HG02938 (cell line): ENCODE measurements around the gene TEX47.

Experiments
- ATAC-seq: cut with Tn5 transposase; IDR thresholded peaks from one replicate; pipeline ENCODE4 v1.9.1; 2021; ENCODE audit warnings: mild to moderate bottlenecking, moderate library complexity; ENCODE audit not compliant: unreplicated experiment

Gene TEX47

DNA sequence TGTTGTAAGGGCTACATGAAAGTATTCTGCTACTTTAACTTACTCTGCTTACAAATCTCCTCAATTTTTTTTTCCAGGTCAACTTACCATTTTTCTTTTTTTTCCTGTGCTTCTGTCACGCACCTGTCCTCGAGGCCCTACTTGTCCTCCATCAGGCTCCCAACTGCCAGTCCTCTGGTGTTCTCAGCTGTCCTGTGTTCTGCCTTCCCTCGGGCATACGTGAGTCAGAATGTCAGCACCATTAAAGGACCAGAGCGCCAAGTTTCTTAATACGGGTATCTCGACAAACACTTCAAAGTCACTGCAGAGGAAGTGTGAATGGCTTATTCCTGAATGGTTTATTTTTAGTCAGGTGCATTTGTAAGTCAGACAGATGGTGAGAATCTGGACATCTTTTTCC, at the start of gene TEX47:
TSS of gene TEX47 (minus strand) at position 185 of the 400 bp plus-strand sequence. CDS start 795 bp downstream, outside the sequence.
- ATAC-seq: no peak

DNA sequence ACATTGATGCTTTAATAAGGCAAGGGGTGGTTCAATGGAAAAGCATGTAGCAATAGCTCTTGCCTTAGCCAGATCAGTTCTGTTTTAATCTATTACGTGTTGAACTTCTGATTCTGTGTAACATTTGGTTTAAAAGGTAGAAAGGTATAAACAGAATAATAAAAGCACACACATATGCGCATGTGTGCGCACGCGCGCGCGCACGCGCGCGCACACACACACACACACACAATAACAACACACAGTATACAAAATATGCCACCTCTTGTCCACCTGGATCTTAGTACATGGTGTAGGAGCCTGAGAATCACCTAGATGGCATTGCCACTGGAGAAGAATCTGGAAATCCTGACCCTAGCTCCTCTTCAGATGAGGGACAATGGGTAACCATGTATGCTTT, 49.6 kb upstream of the TEX47 start:
- no peak for ATAC-seq

DNA sequence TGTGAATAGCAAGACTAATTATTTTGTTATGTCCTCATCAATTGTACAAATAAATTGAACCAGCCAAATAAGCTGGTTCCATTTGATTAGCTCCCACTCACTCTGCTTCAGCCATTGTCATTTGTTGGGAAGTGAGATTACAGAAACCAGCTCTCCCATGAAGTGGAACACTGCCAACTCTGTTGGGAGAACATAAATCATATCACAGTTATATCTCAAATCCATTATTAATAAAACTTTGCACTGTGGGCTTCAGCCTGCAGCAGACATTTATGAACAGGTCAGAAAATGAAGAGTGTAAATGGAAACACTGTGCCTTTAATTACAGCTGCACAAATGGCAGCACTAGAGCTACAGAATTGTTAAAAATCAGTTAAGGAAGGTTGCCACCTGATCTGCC, 46.7 kb upstream of the TEX47 start:
- no peak for ATAC-seq

DNA sequence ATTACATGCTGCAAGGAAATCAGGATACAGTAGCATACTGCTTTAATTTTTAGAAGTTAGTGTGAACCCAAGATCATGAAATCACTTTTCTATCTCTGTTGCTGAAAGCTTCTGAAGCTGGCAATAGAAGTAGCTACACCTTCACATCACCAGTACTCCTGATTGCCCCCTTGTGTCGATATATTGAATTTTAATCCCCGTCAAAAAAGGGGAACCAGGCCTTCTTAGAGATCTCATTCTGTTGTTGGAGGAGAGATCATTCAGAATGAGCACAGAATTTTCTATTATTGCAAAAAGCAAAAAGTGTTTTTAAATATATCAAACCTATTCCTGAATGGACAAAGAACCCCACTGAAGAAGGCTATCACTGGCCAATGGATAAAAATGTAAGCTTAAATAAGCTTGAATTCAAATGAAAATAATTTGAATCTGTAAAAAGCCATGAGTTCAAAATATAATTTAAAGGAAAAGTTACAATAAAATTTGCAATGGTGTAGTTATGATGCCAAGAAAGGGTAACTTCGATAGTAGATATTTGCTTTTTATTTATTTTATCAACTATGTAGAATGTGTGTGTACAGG, 39.7 kb upstream of the TEX47 start:
- peak; percentile 97 for ATAC-seq

DNA sequence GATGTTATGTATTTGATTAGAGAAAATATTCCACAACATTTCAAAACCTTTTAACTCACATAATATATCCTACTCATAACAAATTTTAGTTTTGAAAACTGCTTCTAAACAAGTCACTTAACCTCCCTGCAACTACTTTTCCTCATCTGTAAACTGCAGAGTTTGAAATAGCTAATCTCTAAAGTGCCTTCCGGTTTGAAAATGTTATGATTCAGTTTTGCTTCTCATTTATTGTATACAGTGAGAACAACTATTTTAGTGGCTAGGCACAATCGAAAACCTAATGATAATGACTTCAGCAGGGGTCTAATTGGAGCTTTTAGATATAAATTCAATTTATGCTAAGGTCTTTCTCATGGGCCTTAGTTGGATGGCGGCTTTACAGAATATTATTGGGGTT, 30.7 kb upstream of the TEX47 start:
- no peak for ATAC-seq

DNA sequence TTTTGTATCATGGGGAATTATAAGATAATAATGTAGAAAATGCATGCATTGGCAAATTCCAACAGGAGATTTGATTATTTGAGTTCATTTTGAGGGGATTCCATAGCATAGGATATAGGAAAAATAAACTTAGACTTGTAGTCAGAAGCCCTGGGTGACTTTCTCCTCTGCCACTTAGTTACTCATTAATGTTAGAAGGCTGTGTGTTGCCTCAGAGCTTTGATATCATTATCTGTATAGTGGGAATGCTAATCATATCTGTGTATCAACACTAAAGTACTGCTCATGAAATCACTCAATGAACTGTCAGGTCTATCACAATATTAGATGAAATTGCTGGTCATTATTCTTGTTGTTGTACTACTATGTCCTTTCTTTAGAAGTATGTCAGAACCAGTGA, 23.0 kb upstream of the TEX47 start:
- no peak for ATAC-seq

DNA sequence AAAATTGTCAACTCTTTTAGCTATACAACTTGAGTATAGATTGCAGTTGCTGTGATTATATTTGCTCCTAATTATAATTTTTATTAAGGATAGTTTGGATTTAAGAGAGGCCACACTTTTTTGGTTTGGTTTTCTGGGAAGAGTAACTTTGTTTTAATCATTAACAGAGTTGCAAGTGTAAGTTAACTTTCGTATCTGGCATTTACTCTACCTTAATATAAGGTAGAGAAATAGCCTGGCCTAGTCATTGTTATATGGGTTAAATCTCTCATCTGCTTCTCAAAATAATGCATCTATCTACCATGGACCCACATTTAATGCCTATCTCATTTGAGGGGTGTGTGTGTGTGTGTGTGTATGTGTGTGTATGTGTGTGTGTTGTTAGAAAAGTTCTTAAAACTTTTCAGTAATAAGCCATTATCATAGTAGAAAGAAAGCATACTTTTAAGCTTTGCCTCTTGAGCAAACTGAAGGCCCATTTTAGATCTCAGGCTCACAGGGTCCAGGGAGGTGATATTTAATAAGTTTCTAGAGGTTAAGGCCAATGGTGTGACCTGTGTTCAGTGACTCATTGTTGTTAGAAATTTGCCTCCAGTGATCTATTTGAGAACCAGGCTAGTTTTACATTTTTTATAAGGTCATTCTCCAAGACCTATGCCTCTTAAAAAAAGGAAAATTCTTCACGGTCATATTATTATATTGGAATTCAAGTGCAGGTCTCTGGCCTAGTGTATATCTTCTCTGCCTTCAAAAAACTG, 10.9 kb upstream of the TEX47 start:
- ATAC-seq: no peak

DNA sequence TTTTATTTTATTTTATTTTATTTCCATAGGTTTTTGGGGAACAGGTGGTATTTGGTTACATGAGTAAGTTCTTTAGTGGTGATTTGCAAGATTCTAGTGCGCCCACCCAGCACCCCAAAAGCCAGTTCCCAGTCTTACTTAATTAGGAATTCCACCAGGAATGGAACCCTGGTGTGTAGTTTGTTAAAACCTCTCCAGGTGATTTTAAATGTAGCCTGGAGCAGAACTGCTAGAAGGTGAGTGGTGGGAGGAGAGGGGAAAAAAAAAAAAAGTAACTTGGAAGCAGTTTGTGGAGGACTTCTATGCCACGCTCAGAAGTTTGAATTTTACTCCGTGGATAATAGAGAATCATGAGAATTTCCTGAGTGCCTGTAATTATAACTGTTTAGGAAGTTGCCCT, 5.5 kb upstream of the TEX47 start:
- ATAC-seq: no peak

DNA sequence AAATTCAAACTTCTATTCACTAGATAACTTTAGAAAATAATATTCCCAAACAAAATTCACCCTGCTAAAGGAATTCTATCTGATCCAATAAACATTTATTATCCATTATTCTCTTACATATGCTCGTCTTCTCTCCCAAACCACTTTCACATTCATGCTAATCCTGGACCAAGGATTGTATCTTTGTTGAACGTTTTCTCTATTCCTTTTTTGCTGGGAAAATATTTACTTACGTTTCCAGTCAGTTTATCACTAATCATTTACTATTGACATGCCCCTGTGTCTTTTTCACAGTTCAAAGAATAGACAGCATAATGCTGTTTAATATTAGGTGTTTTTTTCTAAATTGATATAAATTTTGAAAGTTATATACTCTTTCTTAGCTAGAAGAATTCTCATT, 3.2 kb downstream of the TEX47 start:
- no peak for ATAC-seq

DNA sequence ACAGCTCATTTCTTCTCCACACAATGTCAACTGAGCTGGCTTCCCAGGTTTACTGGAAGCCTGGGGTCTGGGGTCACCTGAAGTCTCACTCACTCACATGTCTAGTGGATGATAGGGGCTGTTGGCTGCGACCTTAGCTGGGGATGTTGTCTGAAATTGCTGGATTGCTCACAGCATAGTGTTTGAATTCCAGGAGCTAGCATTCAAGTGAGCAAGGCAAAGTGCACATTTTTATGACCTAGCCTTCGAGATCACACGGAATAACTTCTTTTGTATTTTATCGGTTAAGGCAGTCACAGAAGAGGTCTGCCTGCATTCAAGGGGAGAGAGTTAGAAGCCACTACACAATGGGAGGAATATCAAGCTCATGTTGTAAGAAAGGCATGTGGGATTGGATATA, 3.6 kb downstream of the TEX47 start:
- ATAC-seq: no peak

DNA sequence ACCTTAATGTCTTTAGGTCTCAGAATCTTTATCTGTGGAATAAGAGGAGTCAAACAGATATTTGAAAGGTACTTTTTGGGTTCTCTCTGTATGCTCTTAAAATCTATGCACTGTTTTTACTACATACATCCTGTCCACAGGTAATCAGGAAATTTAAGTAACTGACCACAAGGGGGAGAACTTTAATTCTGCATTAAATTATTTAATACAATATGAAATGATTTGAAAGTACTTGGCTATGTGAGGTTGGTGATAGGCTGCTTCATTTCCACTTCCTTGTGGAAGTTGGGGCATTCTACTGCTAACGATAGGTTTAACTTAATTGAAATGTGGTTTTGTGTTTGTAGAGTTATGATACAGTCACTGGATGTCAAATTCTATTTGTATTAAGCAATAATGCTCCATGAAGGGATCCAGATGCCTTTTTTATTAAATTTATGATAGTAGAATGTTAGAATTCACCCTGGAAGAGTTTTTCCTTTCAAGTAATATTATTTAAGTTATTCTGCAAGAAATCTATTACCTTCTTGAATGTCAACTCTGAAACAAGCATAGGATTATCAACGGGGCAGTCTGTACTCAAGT, 6.0 kb downstream of the TEX47 start:
- ATAC-seq: no peak

DNA sequence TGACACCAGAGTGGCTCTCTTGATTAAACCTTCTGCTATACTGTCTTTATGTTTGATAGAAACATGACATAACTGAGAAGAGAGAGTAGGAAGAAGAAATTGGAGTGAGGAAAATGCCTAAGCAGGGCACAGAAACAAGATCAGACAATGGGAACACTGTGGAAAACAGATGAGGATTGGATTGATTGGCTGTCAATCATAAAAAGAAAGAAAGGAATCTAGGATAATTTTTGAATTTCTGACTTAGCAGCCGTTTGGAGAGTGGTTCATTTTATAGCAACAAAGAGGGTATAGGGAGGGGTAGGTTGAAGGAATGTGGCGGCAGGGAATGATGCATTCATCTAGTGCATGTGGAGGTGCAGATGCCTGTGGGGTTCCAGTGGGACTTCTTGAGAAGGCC, 7.8 kb downstream of the TEX47 start:
- ATAC-seq: no peak

DNA sequence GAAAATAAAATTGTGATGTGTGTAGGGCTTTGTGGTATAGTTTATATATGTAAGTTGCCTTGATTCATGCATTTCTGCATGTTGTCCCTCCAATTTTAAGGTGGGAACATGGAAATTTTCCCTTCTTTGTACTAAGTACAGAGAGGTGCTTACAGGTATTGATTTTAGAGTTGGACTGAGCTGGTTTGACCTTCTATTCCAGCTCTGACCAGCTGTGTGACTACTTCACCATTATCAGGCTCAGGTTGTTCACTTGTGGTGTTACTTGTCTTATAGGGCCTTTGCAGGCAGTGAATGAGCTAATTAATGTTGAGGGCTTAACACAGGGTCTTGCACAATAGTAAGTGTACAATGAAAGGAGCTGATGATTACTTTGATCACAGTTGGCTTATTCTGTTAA, 19.7 kb downstream of the TEX47 start:
- no peak for ATAC-seq

DNA sequence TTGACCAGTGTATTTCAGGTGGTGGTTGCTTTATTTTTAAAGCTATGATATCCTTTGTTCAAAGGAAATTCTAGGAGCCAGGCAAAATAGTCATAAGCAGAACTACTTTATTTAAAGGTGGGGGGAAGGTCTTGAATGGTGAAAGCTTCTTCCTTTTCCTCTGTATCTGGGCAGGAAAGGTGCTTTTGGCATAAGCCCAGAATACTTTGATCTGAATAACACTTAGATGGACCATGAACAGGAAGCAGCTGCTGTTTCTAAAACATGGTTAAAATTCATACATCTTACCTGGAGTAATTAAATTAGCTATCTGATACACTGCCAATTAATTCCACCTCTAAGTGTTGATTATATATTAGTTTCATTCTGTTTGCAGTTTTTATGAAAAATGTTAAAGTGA, 22.8 kb downstream of the TEX47 start:
- ATAC-seq: no peak

DNA sequence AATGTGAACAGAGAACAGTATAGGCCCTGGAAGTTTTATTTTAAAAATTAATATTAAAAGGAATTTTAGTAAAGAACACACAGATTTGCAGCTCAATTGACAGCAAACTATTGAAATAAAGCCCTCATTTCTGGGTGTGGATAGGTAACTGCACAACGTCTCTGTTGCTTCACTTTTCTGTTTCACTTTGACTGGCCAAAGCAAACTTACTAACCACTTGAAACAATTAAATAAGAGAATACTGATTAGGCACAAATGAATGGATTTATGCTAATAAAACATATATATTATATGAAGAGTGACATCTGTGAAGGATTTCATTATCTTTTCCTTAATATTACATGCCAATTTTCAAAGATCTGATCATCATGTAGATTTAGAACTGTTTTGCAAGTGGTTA, 24.1 kb downstream of the TEX47 start:
- ATAC-seq: no peak

DNA sequence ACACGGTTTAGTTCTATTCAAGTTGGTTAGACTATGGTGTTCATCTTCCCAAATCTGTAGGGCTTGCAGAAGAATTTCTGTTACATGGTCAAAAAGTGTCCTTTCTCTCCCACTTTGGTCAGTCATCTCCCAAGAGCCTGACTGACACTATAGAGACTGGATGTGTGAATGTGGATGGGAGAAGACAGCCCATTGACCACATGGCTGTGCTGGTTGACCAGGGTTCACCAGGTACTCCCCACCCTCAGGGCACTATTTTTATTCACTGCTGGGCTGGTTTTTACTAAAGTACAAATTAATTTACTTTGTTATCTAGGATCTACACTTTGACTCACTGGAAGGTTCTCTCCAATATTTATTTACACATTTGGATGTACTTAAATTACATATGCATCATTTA, 33.8 kb downstream of the TEX47 start:
- ATAC-seq: no peak

DNA sequence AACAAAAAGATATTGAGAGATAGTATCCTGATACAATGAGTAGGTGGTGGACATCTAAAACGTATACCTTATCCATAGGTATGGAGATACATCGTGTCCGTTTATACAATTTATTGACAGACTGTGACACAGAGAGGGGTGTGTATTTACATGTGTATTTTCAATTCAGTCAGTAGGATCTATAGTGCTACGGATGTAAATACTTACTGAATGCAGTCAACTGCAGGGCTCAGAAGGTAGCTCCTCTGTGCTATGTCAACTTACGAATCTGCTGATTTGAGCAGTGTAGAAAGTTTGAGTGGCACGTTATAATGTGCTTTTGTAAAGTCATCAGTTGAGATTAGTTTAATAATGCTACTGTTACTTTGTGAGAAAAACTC, 35.4 kb downstream of the TEX47 start:
- ATAC-seq: no peak

DNA sequence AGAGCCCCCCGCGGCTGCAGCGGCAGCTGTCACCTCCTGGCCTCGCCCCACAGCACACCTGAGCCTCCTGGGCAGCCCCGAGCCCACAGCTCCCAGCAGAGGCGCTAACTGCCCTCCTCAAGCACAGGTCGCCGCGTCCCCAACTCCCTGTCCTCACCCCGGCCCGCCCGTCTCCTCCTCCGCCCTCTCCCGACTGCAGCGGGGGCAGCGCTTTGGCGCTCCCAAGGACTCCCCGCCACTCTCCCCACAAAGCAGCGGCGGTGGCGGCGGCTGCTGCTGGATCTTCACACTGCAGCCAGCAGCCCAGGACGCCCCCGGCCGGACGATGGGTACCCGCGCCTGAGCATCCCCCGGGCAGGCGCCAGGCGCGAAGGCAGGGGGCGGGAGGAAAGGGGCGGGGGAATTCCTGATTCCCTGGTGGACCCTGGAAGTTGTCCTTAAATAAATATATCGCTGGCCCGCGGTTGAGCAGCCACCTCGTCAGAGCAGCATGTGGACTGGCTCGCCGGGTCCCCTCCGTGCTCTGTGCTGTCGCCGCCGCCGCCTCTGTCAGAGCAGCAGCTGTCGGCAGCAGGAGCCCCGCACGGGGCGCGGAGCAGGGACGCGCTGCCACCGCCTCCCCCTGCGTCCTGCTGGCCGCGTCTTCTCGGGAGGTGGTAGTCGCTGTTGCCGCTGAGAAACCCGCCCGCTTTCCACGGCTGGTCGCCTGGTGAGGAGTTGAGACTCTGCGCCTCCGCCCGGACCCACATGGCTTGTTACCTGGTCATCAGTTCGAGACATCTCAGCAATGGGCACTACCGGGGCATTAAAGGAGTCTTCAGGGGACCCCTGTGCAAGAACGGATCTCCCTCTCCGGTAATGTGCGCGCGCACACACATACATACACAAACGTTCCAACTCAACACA, 36.1 kb downstream of the TEX47 start, which contains the start of gene ZNF804B:
TSS of gene ZNF804B (plus strand) at position 471 of the 906 bp plus-strand sequence. CDS start at position 748, 277 bp downstream.
- no peak for ATAC-seq

DNA sequence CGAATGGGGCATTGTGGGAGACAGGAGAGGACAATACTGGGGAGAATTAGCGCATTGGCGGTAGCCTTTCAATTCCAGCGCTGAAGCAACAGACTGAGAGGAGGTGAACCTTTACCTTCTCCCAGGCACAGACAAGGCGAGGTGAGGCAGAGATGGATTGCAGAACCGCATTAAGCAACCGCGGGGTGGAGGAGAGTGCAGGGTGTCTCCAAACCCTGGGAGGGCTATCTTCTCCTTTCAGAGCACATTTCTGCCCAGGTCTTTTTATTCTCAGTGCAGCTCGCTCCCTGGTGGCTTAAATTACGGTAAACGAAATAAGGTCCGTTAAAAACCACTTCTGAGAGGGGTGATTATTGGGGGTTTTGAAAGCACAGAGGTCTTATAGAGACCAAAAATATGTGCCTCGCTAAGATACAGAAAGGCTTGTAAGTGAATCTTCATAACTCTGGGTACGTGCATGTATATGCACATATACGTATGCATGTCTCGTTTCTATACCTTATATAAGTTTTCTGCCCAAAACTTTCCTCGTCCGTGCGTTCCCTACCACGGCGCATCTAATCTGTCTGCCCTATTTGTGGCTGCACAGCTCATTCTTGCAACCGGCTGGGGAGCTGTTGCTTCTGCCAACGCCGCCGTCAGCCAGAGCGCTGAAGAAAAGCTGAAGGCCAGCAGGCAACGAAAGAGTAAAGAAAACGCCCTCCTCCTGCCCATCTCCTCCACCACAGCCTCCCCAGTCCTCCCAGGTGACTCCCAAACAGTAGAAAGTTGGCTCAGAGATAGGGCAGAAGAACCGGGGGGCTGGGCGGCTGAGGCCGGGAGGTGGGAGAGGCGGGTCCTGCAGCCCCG, 36.9 kb downstream of the TEX47 start:
- no peak for ATAC-seq

DNA sequence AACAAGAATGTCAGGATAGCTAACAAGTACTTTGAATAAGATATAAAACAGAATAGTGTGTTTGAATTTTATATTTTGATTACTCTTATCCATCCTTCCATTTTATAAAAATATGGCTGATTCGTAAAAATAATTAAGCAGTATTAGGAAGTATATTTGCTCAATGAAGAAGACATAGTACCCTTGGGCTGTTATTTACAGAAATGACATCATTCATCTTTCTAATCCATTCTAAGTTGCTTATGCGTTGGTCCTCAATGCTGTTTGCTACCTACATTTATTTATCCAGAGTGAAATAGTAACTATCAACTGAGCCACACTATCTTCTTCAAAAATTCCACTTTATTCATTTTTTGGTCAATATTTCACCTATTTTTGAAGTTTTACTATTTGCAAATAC, 38.2 kb downstream of the TEX47 start:
- no peak for ATAC-seq
